ENCODE data around the gene CENPC. TPM values are rescaled to one million over a fixed set of nuclear protein-coding genes. Genes with fewer than 3 reads are reported as not detected.
A peak's percentile ranks its signal among the peaks of the same experiment; 100 is the strongest.

CENPC gene
- total and polyA plus RNA-seq, 2 donors (not counting 1 experiment from before 2014, with no cell fraction given): 11.7 to 67.0 TPM

DNA sequence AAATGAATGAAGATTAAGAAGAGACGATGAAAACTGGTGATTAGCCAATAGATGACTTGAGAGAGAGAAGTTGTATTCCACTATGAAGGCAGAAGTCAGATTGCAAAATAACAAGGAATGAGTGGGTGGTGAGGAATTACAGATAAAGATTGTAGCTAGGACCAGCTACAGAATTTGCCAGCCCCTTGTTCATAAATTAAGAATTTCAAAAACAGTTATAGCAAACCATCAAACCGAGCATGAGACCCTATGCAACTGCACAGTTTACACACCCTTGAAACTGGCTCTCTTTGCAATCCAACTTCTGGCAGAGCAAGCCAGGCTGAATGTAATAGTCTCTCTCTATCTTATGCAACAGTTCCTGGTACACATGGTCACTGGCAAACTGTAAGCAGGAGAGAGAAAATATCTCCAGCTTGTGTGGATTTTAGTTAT, 48.5 kb upstream of the CENPC start:
- CTCF ChIA-PET: no interaction called here
- WGBS (ENCODE audit: insufficient coverage): 100% methylated on average over 2 of the region's 2 CpGs

DNA sequence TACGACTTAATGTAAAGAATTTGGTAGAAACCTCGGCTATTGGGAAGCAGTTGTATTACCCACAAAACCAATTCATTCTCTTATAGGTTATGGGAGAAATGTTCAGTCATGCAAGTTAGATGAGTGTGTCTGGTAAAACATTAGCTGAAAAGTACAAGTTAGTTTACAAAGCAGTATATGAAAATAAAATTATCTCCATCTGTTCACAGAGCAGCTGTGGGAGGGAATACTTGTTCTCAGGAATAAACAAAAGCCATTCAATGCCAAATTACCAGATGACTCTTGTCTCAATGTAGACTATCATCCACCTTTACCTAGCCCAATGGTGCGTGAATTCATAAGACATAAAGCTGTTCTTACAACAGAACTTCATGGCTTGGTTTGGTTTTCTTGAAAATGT, 41.9 kb upstream of the CENPC start:
- ATAC-seq (ENCODE audit: low read depth): no peak
- no peak overlapping the region for H3K4me2 ChIP-seq (replicated peaks; ENCODE audit: low read depth, low read length, poor library complexity, severe bottlenecking)
- POLR2A ChIA-PET: no interaction called here
- Mint-ChIP-seq H3K4me3 (no peak overlapping the region), H3K27me3 (no peaks in the 10 kb centered on the region), H3K9me3 (ENCODE audit: insufficient read depth) (no peaks in the 10 kb centered on the region), H3K4me1 (peaks cover 20% of the 10 kb centered on the region), H3K27ac (no peak overlapping the region)
- intact Hi-C loops (cut with micrococcal nuclease): no loop called here
- H3K9ac ChIP-seq (ENCODE audit: low read length): no peak overlapping the region
- no CpG with 5 or more reads among the region's 3 CpGs for WGBS (ENCODE audit: insufficient coverage)
- no peak overlapping the region for H2AFZ ChIP-seq (ENCODE audit: insufficient read depth, low read depth, low read length, poor library complexity, severe bottlenecking)
- no peak overlapping the region for H3K27ac ChIP-seq (ENCODE audit: low read length in 2 of 2)
- peaks cover 13 to 51% of the 10 kb centered on the region in 2 experiments for H3K36me3 ChIP-seq (replicated peaks in 1 of 2; ENCODE audit: control extremely low read depth in 1 of 2, control insufficient read depth in 1 of 2, extremely low read depth in 1 of 2, insufficient read depth in 2 of 2, low read length in 1 of 2)
- peaks cover 3 to 6% of the 10 kb centered on the region in 2 donors for H3K4me1 ChIP-seq (ENCODE audit: control insufficient read depth in 2 of 2, insufficient read depth in 2 of 2, low read length in 2 of 2)
- no peak overlapping the region for H3K4me3 ChIP-seq (ENCODE audit: control extremely low read depth in 1 of 5, extremely low read depth in 1 of 5, insufficient read depth in 1 of 5, low read depth in 2 of 5, low read length in 4 of 5)
- peaks cover 0 to 2% (median 0%) of the 10 kb centered on the region in 3 donors for H3K9me3 ChIP-seq (ENCODE audit: control extremely low read depth in 1 of 3, control insufficient read depth in 2 of 3, insufficient read depth in 1 of 3, low read length in 2 of 3)
- H3K79me2 ChIP-seq (ENCODE audit: control insufficient read depth, insufficient read depth, low read length): peaks cover 64% of the 10 kb centered on the region
- no peak for DNase-seq
- TF ChIP-seq EZH2 (IDR thresholded peaks at IDR 0.05; ENCODE audit: borderline replicate concordance, insufficient read depth, low read depth, low read length, poor library complexity, severe bottlenecking): no peak
- no peak for TF ChIP-seq CTCF (IDR thresholded peaks at IDR 0.05)
- no peaks in the 10 kb centered on the region for H4K20me1 ChIP-seq (ENCODE audit: control insufficient read depth, insufficient read depth, low read length, poor library complexity, severe bottlenecking)
- no peaks in the 10 kb centered on the region for H3K27me3 ChIP-seq (replicated peaks in 1 of 4; ENCODE audit: control extremely low read depth in 1 of 4, control insufficient read depth in 3 of 4, insufficient read depth in 4 of 4, low read length in 3 of 4)
- CTCF ChIA-PET: interaction anchor here (0.6 to 2.0 kb wide), 4 partner anchors 14 to 45 kb away, joined by 3 to 6 read pairs (median 3); no protein-coding TSS in a partner anchor

More for the DNA sequence above, 48.5 kb upstream of the CENPC start:
- DNase-seq (no peak), ATAC-seq (ENCODE audit: low read depth) (no peak)
- no peak overlapping the region for H3K4me3 ChIP-seq (ENCODE audit: control extremely low read depth in 1 of 5, extremely low read depth in 1 of 5, insufficient read depth in 1 of 5, low read depth in 2 of 5, low read length in 4 of 5)
- TF ChIP-seq CTCF (IDR thresholded peaks at IDR 0.05) (no peak), EZH2 (IDR thresholded peaks at IDR 0.05; ENCODE audit: borderline replicate concordance, insufficient read depth, low read depth, low read length, poor library complexity, severe bottlenecking) (no peak)
- peaks cover 23 to 87% of the 10 kb centered on the region in 2 experiments for H3K36me3 ChIP-seq (replicated peaks in 1 of 2; ENCODE audit: control extremely low read depth in 1 of 2, control insufficient read depth in 1 of 2, extremely low read depth in 1 of 2, insufficient read depth in 2 of 2, low read length in 1 of 2)
- Mint-ChIP-seq H3K9me3 (ENCODE audit: insufficient read depth) (no peaks in the 10 kb centered on the region), H3K27ac (peak overlapping the region; percentile 4), H3K4me3 (no peak overlapping the region), H3K4me1 (peaks cover 26% of the 10 kb centered on the region), H3K27me3 (no peaks in the 10 kb centered on the region)
- H3K4me2 ChIP-seq (replicated peaks; ENCODE audit: low read depth, low read length, poor library complexity, severe bottlenecking): no peak overlapping the region
- H3K27ac ChIP-seq (ENCODE audit: low read length in 2 of 2): no peak overlapping the region
- peaks cover 8% of the 10 kb centered on the region for H4K20me1 ChIP-seq (ENCODE audit: control insufficient read depth, insufficient read depth, low read length, poor library complexity, severe bottlenecking)
- H3K27me3 ChIP-seq (replicated peaks in 1 of 4; ENCODE audit: control extremely low read depth in 1 of 4, control insufficient read depth in 3 of 4, insufficient read depth in 4 of 4, low read length in 3 of 4): no peaks in the 10 kb centered on the region
- POLR2A ChIA-PET: no interaction called here
- peaks cover 0 to 7% (median 2%) of the 10 kb centered on the region in 3 donors for H3K9me3 ChIP-seq (ENCODE audit: control extremely low read depth in 1 of 3, control insufficient read depth in 2 of 3, insufficient read depth in 1 of 3, low read length in 2 of 3)
- intact Hi-C loops (cut with micrococcal nuclease): loop anchor here (5.0 kb wide), 1 partner anchor 36 kb away; the partner anchor contains the start of gene STAP1
- H3K9ac ChIP-seq (ENCODE audit: low read length): no peak overlapping the region
- no peak overlapping the region for H2AFZ ChIP-seq (ENCODE audit: insufficient read depth, low read depth, low read length, poor library complexity, severe bottlenecking)
- H3K4me1 ChIP-seq (ENCODE audit: control insufficient read depth in 2 of 2, insufficient read depth in 2 of 2, low read length in 2 of 2): peaks cover 0 to 6% of the 10 kb centered on the region in 2 donors
- peaks cover 57% of the 10 kb centered on the region for H3K79me2 ChIP-seq (ENCODE audit: control insufficient read depth, insufficient read depth, low read length)

Data from B cell (primary cell).